Skeletal muscle cell (primary cell): ENCODE measurements around the gene PLXNB3.

ENCODE experiments used
- DNase-seq: peaks from one replicate; pipeline ENCODE4 v3.0.0-alpha.2; 2010; ENCODE audit warnings: low read depth
- H3K4me3 ChIP-seq: 2 replicates; pipeline ENCODE4 v1.5.1; 2011; ENCODE audit warnings: low read depth, mild to moderate bottlenecking, control low read depth, low read length, moderate library complexity

PLXNB3 gene

DNA sequence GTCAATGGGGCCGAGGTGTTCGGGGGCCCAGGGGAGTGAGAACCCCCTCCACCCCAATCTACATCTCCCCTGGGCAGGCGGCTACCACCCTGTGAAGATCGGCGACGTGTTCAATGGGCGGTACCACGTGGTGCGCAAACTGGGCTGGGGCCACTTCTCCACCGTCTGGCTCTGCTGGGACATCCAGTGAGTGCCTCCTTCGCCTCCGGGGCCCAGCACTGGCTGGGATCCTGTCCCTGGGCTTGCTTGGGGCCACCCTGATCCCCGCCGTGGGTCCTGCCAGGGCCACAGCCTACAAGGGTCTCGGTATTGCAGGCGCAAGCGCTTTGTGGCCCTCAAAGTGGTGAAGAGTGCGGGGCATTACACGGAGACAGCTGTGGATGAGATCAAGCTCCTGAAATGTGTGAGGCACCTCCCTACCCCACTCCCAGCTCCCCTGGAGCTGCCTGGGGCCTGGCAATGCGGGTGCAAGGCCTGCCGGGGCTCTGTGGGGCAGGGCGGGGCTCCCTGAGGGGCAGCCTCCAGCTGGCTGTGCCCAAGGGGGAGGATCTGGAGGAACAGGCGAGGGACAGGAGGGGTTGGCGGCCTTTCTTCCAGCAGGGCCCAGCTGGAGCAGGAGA is 17.5 kb downstream of the PLXNB3 start:
- DNase-seq: no peak
- peak overlapping the region; percentile 7 for H3K4me3 ChIP-seq

GRCh38 chrX:153782313-153782712 is 18.3 kb downstream of the PLXNB3 start:
- DNase-seq: no peak
- H3K4me3 ChIP-seq: no peak overlapping the region

- no peak overlapping the region for H3K4me3 ChIP-seq
- DNase-seq: no peak
Measured at GRCh38 chrX:153782871-153783270, 18.8 kb downstream of the PLXNB3 start.

DNA sequence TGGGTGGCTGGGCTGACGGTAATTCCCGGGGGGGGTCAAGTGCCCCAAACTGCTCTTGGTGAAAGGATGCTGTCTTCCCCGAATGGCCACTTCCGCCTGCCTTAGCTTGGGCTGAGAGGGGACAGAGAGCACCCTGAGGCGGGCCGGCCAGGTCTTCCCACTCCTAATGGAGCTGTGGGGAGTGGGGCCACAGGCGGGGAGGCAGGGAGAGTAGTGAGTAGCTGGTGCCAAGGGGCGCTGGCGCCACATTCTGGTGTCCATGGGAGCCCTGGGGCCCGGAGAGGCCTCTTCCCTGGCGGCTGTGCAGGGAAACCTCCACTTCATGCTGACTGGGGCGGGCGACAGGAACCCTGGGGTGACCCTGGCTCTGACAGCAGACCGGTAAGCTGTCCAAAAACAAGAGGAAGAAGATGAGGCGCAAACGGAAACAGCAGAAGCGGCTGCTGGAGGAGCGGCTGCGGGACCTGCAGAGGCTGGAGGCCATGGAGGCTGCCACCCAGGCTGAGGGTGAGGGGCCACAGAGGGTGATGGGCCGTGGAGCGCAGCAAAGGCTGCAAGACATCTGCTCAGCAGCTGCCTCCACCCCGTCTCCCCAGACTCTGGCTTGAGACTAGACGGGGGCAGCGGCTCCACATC is 19.4 kb downstream of the PLXNB3 start:
- H3K4me3 ChIP-seq: no peak overlapping the region
- DNase-seq: no peak

DNA sequence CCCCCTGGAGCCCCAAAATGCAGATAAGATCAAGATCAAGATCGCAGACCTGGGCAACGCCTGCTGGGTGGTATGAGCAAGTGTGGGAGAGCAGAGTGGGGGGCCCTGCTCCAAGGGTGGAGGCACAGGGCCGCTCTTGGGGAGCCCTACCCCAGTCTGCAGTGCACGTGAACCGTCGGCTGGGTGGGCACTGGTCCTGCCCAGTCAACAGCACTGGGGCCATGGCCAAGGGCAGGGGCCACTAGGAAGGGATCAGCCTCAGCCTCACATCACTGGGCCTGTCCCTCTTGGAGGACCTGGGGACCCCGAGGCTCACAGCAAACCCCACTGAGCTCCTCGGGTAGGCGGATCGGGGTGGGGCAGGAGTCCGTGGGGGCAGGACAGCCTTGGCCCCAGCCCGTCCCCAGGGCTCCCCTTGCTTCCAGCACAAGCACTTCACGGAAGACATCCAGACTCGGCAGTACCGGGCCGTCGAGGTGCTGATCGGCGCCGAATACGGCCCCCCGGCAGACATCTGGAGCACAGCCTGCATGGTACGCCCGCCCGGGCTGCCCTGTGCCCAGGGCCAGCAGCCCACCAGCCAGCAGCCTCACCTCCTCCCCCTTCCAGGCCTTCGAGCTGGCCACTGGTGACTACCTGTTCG is 20.4 kb downstream of the PLXNB3 start:
- no peak overlapping the region for H3K4me3 ChIP-seq
- no peak for DNase-seq

DNA sequence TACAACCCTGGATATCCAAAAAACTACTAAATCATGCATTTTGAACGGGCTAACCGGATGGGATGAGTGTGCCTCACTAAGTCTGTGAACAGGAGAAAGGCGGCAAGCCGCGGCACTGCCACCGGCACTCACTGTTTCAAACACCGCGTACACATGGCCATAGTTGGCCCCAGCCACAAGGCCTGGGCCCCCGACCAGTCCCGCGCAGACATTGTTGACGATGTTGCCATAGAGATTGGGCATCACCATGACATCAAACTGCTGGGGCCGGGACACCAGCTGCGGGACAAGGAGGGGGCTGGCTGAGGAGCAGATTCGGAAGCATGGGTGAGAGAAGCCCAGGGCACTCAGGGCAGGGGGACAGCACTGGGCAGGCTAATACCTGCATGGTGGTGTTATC is 22.6 kb downstream of the PLXNB3 start:
- no peak for DNase-seq
- H3K4me3 ChIP-seq: no peak overlapping the region

DNA sequence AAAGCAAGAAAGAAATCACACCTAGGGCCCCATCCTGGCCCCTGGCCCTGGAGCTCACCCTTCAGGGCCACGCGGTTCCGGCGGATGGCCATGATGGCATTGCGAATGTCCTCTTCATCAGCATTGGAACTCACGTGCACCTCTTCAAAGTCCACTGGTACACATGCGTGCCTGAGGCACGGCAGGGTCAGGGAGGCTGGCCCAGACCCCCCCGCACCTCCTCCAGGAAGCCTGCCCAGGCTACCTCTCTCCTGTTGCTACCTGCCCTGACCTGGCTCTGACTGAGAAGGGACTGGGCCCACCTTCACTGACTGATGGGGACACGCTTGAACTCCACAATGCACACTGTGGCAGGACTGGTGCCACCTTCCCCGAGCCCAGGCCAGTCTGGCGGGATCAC is 25.6 kb downstream of the PLXNB3 start:
- no peak overlapping the region for H3K4me3 ChIP-seq
- no peak for DNase-seq

GRCh38 chrX:153791104-153791852 is 27.2 kb downstream of the PLXNB3 start:
- no peak for DNase-seq

GRCh38 chrX:153792368-153792767 is 28.3 kb downstream of the PLXNB3 start:
- DNase-seq: no peak
- H3K4me3 ChIP-seq: no peak overlapping the region

More at GRCh38 chrX:153791104-153791852, 27.2 kb downstream of the PLXNB3 start:
- no peak overlapping the region for H3K4me3 ChIP-seq

DNA sequence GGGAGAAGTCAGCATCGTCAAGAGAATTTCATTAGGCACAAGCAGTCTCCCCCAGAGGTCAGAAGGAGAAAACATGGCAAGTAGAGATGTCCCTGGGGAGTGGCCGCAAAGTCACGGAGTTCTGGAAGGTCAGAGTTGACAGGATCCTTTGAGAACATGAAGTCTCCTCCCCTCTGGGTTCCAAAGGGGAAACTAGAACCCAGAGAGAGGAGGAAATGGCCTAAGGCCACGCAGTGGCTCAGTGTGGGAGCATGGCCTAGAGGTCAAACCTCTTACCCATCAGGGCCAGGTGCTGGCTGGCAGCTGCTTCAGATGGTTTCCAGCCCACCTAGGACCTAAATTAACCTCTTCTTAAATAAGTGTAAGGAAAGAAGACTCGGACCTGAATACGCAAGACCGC is 29.2 kb downstream of the PLXNB3 start:
- H3K4me3 ChIP-seq: peak overlapping the region; percentile 74
- DNase-seq: no peak

DNA sequence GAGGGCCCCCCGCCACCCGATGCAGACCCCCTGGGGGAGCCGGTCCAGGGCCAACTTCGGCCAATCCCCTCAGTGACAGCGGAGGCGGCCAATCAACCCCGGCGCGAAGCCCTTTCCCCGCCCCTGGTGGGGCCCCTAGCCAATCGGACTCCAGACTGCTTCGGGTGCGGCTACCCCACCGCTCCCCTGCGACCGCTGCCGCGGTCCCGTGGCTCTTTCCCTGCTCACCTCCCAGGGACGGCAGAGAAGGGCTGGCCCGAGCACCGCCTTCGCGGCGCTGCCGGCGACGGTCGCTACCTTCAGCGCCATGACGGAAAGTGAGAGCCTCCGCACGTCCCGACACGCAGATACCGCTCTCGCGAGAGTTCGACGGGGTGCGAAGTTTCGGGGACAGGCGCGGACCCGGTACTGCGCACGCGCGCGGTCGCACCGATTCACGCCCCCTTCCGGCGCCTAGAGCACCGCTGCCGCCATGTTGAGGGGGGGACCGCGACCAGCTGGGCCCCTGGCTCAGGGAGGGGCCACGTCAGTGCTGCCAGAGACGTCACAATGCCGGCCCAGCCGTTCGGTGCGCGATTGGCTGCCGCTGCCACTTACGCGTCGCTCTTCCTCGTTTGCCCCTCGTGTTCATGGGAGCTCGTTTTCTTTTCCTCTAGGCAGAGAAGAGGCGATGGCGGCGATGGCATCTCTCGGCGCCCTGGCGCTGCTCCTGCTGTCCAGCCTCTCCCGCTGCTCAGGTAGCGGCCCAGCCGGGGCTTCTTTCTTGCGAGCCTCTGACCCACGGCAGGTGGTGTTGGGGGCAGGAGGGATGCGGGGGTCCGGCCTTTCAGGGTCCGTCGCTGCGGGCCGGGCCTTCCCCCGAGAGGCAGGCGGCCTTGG is 30.2 kb downstream of the PLXNB3 start, which contains the start of the genes IDH3G and SSR4:
TSS of gene IDH3G (minus strand) at position 358 of the 879 bp plus-strand sequence. CDS start at position 309, 49 bp downstream.
TSS of gene SSR4 (plus strand) at position 651 of the 879 bp plus-strand sequence. CDS start at position 671, 20 bp downstream.
- peak; percentile 82 for DNase-seq
- H3K4me3 ChIP-seq: peak within 1 kb of the TSS; percentile 74

- DNase-seq: no peak
- peak overlapping the region; percentile 74 for H3K4me3 ChIP-seq
Measured at GRCh38 chrX:153794897-153795816, 31.1 kb downstream of the PLXNB3 start.

GRCh38 chrX:153797415-153798015 is 33.5 kb downstream of the PLXNB3 start:
- no peak overlapping the region for H3K4me3 ChIP-seq
- DNase-seq: no peak

DNA sequence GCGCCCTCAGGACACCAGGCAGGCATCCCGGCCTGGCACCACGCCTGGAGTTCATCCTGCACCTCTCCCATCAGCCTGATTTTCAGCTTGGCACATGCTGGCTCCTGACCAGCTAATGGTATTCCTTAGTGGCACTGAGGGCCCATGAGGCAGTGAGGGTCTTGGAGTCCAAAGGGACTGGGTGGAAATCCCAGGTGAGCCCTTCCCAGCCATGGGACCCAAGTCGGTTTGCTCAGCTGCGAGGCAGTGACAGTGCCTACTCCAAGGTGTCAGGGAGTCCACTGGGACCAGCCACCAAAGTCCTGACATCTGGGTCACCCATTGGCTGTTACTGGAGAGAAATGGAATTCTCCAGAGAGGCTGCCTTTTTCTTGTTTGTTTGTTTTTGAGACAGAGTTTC is 35.3 kb downstream of the PLXNB3 start:
- no peak for DNase-seq
- H3K4me3 ChIP-seq: no peak overlapping the region

GRCh38 chrX:153800177-153800722 is 36.2 kb downstream of the PLXNB3 start:
- no peak overlapping the region for H3K4me3 ChIP-seq
- DNase-seq: no peak

- no peak for DNase-seq
- H3K4me3 ChIP-seq: no peak overlapping the region
Measured at GRCh38 chrX:153800746-153801145, 36.7 kb downstream of the PLXNB3 start.

- no peak overlapping the region for H3K4me3 ChIP-seq
- DNase-seq: no peak
Measured at GRCh38 chrX:153801669-153802068, 37.6 kb downstream of the PLXNB3 start.
